Omental fat pad (tissue), 4 donors: ENCODE results near the gene COL9A3. TPM values are rescaled to one million over a fixed set of nuclear protein-coding genes. Genes with fewer than 3 reads are reported as not detected.

Experiments used
- ATAC-seq: fragments of 150-250 bp; one replicate; pipeline ENCODE4 v1.9.1; 2016; ENCODE audit warnings: mild to moderate bottlenecking, moderate library complexity; ENCODE audit not compliant: low FRiP score
- DNase-seq: peaks from one replicate; pipeline ENCODE4 v3.0.0-alpha.2; 2019; ENCODE audit warnings: low spot score
- CTCF ChIP-seq, 3 donors: fragments of 450-650 bp; IDR thresholded peaks; one replicate each; pipeline ENCODE4 v1.5.1; 2016 to 2017; ENCODE audit warnings: antibody characterized with exemption in 3 of 3, mild to moderate bottlenecking in 3 of 3, moderate library complexity in 2 of 3
- total RNA-seq, 4 donors: library from RNA; depleted of rRNA; stranded (reverse); fragments of >200 nt; gene quantifications; one replicate each; pipeline ENCODE4 v1.1.0, GENCODE V29; 2016

COL9A3 gene
- total RNA-seq, 4 donors from 2014 or later: 2.3 to 6.3 (median 3.6) TPM

- no peak for TF ChIP-seq CTCF (IDR thresholded peaks at IDR 0.05)
- ATAC-seq: no peak
- no peak for DNase-seq
Measured at GRCh38 chr20:62807444-62808210, 9.2 kb upstream of the COL9A3 start.

GRCh38 chr20:62808211-62808865 lies 8.5 kb upstream of the COL9A3 start:
- ATAC-seq (peak; percentile 48), DNase-seq (peak; percentile 85)
- peak in 2 of 3 donors; percentile 21 to 86 for TF ChIP-seq CTCF (IDR thresholded peaks at IDR 0.05)

GRCh38 chr20:62809530-62810428 lies 7.1 kb upstream of the COL9A3 start:
- ATAC-seq: no peak
- DNase-seq: no peak

GRCh38 chr20:62811320-62811719 lies 5.5 kb upstream of the COL9A3 start:
- DNase-seq (no peak), ATAC-seq (no peak)
- no peak for TF ChIP-seq CTCF (IDR thresholded peaks at IDR 0.05)

More at GRCh38 chr20:62809530-62810428, 7.1 kb upstream of the COL9A3 start:
- no peak for TF ChIP-seq CTCF (IDR thresholded peaks at IDR 0.05)

- ATAC-seq: no peak
- no peak for DNase-seq
Measured at GRCh38 chr20:62811720-62812119, 5.1 kb upstream of the COL9A3 start.

More at GRCh38 chr20:62811720-62812119, 5.1 kb upstream of the COL9A3 start:
- TF ChIP-seq CTCF (IDR thresholded peaks at IDR 0.05): no peak
